ENCODE results near the gene ZCWPW2.

The ZCWPW2 gene

DNA sequence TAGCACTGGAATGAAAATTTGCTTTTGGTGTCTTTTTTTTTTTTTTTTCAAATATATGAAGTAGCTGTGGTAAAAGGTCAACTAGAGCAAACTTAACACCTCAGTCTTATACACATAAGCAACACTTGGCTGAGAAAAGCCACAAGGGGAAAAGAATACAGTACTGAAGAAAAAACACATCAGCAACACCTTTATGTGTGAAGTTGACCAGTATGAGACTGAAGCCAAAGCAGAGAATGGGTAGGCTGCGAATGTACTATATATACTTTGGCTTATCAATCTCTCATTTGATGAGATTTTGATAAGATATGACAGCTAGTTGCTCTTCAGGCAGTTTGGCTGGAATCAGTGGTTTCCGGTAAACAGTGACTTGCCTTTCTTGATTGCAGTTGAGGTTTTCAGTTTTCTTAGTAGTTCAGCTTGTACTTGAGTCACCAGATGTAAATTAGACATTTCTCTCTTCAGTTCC is 22.0 kb upstream of the ZCWPW2 start:
- Histone ChIP-seq H3K36me3 (ENCODE audit: control insufficient read depth in 2 of 2, insufficient read depth in 2 of 2, low read length in 2 of 2) (peaks cover 6 to 12% of the 10 kb centered on the region in 2 donors), H3K4me1 (ENCODE audit: control insufficient read depth, insufficient read depth, low read length) (no peaks in the 10 kb centered on the region), H3K4me3 (ENCODE audit: low read length in 2 of 2) (no peak overlapping the region), H3K27me3 (ENCODE audit: control insufficient read depth in 1 of 2, insufficient read depth in 2 of 2, low read length in 2 of 2) (no peaks in the 10 kb centered on the region), H3K27ac (ENCODE audit: low read length) (no peak overlapping the region), H3K9me3 (ENCODE audit: control insufficient read depth in 2 of 2, low read length in 2 of 2) (no peaks in the 10 kb centered on the region), H3K9ac (ENCODE audit: low read length in 2 of 2) (no peak overlapping the region)

DNA sequence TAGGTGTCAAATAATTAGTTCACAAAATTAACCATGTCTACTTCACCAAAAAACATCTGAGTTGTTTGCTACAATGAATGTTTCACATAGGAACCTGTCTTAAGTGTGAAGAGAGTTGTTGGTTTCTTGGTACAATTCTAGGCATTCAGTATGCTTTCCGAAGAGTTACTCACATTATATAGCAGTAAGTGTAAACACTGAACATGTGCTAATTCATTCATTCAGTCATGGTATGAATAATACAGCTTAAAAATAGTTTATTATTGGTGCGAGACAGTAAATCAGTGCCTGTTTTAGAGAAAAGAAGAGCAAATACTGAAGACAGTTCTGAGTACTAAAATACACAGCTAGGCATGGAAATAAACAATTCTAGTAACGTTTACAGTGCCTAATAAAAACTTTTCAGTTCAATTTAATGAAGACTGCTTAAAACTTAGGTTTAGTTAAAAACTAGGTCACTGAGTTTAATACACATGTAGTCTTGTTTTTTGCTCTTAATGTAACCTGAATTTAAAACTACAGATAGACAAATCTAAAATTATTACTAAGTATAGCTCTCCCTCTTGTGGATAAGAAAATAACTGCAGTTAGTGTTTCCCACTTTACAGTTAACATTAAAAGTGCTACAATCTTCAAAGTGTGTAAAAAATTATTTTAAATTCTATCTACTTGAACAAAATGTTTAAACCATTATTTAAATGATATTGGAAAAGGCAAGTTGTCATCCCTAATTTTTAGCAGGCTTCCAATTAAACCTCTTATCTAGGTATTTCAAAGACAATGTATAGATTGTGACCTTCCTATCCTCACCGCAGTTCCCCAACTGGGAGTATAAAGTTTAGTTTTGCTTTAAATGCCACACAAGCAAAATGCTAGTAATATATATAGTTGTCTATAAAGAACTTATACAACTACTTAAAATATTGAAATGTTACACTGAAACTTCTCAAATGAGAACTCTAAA is 20.1 kb upstream of the ZCWPW2 start:
- Histone ChIP-seq H3K27ac (ENCODE audit: low read length) (no peak overlapping the region), H3K36me3 (ENCODE audit: control insufficient read depth in 2 of 2, insufficient read depth in 2 of 2, low read length in 2 of 2) (peaks cover 6 to 12% of the 10 kb centered on the region in 2 donors), H3K4me1 (ENCODE audit: control insufficient read depth, insufficient read depth, low read length) (no peaks in the 10 kb centered on the region), H3K27me3 (ENCODE audit: control insufficient read depth in 1 of 2, insufficient read depth in 2 of 2, low read length in 2 of 2) (no peaks in the 10 kb centered on the region), H3K4me3 (ENCODE audit: low read length in 2 of 2) (no peak overlapping the region), H3K9ac (ENCODE audit: low read length in 2 of 2) (no peak overlapping the region), H3K9me3 (ENCODE audit: control insufficient read depth in 2 of 2, low read length in 2 of 2) (no peaks in the 10 kb centered on the region)

DNA sequence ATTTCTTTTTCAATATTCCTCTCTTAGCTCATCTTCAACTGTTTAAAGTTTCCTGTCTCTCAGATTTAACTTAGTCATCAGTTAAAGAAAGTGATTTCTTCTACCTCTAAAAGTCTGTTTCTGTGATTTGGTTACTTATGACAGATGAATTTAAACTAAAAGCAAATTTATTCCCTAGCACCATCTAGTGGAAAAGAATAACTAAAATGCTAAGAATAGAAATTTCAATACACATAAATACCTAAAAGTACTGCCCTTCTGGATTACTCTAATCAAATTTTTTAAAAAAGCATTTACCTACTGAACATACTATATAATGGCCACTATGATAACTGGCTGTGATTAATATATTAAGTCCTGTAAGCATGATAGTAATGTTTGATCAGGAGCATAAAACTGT is 14.0 kb upstream of the ZCWPW2 start:
- H3K4me1 ChIP-seq (ENCODE audit: control insufficient read depth, insufficient read depth, low read length) = no peaks in the 10 kb centered on the region
- no peak overlapping the region for H3K27ac ChIP-seq (ENCODE audit: low read length)
- peaks cover 0 to 17% of the 10 kb centered on the region in 2 donors for H3K36me3 ChIP-seq (ENCODE audit: control insufficient read depth in 2 of 2, insufficient read depth in 2 of 2, low read length in 2 of 2)
- H3K9ac ChIP-seq (ENCODE audit: low read length in 2 of 2) = no peak overlapping the region
- H3K9me3 ChIP-seq (ENCODE audit: control insufficient read depth in 2 of 2, low read length in 2 of 2) = no peaks in the 10 kb centered on the region
- H3K27me3 ChIP-seq (ENCODE audit: control insufficient read depth in 1 of 2, insufficient read depth in 2 of 2, low read length in 2 of 2) = no peaks in the 10 kb centered on the region
- no peak overlapping the region for H3K4me3 ChIP-seq (ENCODE audit: low read length in 2 of 2)

DNA sequence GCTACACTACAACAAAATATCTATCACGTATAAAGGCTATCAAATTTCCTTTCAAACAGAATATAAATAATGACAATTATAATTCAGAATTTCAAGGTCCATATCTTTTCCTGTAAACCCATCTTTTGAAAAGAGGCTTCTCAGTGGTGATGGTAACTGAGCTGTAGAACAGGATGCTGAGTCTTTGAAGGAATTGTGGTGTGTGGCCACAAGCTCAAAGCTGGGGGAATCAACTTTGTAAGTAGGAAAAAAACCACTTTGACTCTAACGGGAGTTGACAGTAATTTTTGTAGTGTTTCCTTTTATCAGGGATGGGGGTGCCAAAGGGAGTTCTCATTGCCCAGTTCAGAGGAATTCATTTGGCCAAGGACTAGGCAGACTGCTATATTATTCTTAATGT is 13.3 kb upstream of the ZCWPW2 start:
- H3K4me3 ChIP-seq (ENCODE audit: low read length in 2 of 2) = no peak overlapping the region
- no peaks in the 10 kb centered on the region for H3K9me3 ChIP-seq (ENCODE audit: control insufficient read depth in 2 of 2, low read length in 2 of 2)
- H3K27me3 ChIP-seq (ENCODE audit: control insufficient read depth in 1 of 2, insufficient read depth in 2 of 2, low read length in 2 of 2) = no peaks in the 10 kb centered on the region
- peaks cover 0 to 21% of the 10 kb centered on the region in 2 donors for H3K36me3 ChIP-seq (ENCODE audit: control insufficient read depth in 2 of 2, insufficient read depth in 2 of 2, low read length in 2 of 2)
- no peaks in the 10 kb centered on the region for H3K4me1 ChIP-seq (ENCODE audit: control insufficient read depth, insufficient read depth, low read length)
- no peak overlapping the region for H3K27ac ChIP-seq (ENCODE audit: low read length)
- H3K9ac ChIP-seq (ENCODE audit: low read length in 2 of 2) = no peak overlapping the region

DNA sequence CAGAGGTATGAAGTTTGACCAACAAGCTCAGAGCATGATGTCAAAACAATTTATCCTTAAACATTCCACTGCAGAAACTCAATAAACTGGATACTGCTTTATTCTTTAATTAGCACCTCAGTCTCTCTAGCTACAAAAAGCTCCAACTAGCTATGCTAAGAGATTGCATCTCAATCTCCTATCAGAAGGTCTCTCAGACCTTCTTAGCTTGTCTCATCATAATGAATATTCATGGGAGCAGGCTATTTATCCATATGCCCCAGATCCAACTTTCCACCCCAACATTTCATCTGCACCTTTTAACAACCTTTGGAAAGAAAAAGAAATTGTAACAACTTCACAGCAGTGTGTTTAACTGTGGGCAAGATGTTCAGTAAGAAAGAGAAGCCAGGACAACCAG is 11.3 kb upstream of the ZCWPW2 start:
- no peak overlapping the region for H3K4me3 ChIP-seq (ENCODE audit: low read length in 2 of 2)
- no peaks in the 10 kb centered on the region for H3K9me3 ChIP-seq (ENCODE audit: control insufficient read depth in 2 of 2, low read length in 2 of 2)
- no peaks in the 10 kb centered on the region for H3K27me3 ChIP-seq (ENCODE audit: control insufficient read depth in 1 of 2, insufficient read depth in 2 of 2, low read length in 2 of 2)
- H3K36me3 ChIP-seq (ENCODE audit: control insufficient read depth in 2 of 2, insufficient read depth in 2 of 2, low read length in 2 of 2) = peaks cover 0 to 21% of the 10 kb centered on the region in 2 donors
- H3K9ac ChIP-seq (ENCODE audit: low read length in 2 of 2) = no peak overlapping the region
- H3K27ac ChIP-seq (ENCODE audit: low read length) = no peak overlapping the region
- H3K4me1 ChIP-seq (ENCODE audit: control insufficient read depth, insufficient read depth, low read length) = no peaks in the 10 kb centered on the region

DNA sequence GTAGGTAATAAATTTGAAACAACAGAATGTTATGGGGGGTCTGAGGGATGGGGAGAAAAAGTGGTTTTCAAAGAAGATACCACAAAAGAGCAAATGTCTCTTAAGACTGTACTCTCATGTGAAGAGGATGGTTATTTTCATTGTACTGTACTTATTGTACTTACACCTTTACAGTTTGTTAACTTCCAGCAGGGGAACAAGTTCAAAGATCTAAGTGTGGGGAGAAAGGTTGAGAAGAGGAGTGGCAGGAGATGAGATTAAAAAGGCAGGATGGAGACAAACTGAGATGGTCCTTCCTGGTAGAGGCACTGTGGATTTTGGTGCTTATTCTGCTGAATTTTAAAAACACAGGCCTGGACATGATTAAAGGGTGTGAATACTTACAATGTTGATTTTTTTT is 5.4 kb upstream of the ZCWPW2 start:
- Histone ChIP-seq H3K9ac (ENCODE audit: low read length in 2 of 2) (no peak overlapping the region), H3K27ac (ENCODE audit: low read length) (no peak overlapping the region), H3K4me3 (ENCODE audit: low read length in 2 of 2) (no peak overlapping the region), H3K4me1 (ENCODE audit: control insufficient read depth, insufficient read depth, low read length) (peaks cover 3% of the 10 kb centered on the region), H3K36me3 (ENCODE audit: control insufficient read depth in 2 of 2, insufficient read depth in 2 of 2, low read length in 2 of 2) (peaks cover 0 to 6% of the 10 kb centered on the region in 2 donors), H3K27me3 (ENCODE audit: control insufficient read depth in 1 of 2, insufficient read depth in 2 of 2, low read length in 2 of 2) (no peaks in the 10 kb centered on the region), H3K9me3 (ENCODE audit: control insufficient read depth in 2 of 2, low read length in 2 of 2) (no peaks in the 10 kb centered on the region)

DNA sequence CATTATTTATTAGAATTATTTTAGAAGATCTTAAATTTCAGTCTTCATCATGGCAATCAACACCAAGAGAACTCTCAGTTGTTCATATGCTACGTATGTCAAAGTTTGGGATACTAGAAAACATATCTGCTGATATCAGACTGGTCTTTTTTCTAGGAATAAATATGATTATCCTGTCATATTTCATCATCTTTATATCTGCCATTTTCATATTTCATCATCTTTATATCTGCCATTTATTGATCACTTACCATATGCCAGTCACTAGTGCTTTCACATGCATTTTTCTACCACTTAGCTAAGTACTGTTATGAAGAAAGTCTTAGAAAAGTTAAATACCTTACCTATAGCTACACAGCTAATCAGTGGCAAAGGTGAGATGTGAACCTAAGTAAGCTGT is 2.8 kb upstream of the ZCWPW2 start:
- Histone ChIP-seq H3K4me3 (ENCODE audit: low read length in 2 of 2) (peak overlapping the region in 1 of 2 donors; percentile 10), H3K27me3 (ENCODE audit: control insufficient read depth in 1 of 2, insufficient read depth in 2 of 2, low read length in 2 of 2) (no peaks in the 10 kb centered on the region), H3K27ac (ENCODE audit: low read length) (no peak overlapping the region), H3K9me3 (ENCODE audit: control insufficient read depth in 2 of 2, low read length in 2 of 2) (no peaks in the 10 kb centered on the region), H3K4me1 (ENCODE audit: control insufficient read depth, insufficient read depth, low read length) (peaks cover 3% of the 10 kb centered on the region), H3K9ac (ENCODE audit: low read length in 2 of 2) (no peak overlapping the region), H3K36me3 (ENCODE audit: control insufficient read depth in 2 of 2, insufficient read depth in 2 of 2, low read length in 2 of 2) (no peaks in the 10 kb centered on the region)

DNA sequence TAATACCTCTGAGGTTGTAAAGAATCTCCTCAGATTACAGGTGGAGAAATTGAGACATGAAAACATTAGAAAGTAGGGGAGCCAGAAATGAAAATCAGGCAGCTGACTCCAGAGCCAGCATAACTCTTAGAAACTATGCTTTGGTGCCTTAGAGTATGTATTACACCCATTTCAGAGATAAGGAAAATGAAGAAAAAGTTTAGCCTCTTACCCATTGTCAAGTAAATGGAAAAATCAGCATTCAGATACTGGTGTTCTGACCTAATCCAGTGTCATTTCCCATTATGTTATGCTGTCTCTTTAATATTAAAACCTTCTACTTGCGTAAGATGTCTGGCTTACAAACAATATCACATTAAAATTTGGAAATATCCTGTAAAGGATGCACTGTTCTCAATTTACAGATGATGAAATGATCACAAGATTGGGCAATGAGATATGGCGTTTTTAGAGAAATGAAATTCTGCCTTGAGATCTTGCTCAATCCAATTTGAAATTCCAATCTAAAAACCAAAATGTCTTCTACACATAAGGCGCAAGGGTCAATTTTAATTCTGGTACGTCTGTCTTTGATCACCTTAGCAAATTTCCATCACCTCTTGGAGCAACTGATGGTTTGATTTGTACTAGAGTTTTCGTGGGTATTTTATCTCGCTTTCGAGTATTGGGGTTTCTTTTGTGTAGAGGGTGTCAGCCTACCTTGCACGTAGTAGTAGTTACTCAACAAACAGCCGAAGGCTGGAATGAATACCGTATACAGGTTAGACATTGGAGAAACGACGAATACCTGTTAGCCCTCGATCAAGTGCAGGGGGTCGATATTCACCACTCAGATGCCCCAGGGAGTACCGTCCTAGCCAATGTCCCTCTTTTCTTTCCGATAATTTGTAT is 902 bp upstream of the ZCWPW2 start:
- Histone ChIP-seq H3K4me1 (ENCODE audit: control insufficient read depth, insufficient read depth, low read length) (peaks cover 3% of the 10 kb centered on the region), H3K27me3 (ENCODE audit: control insufficient read depth in 1 of 2, insufficient read depth in 2 of 2, low read length in 2 of 2) (no peaks in the 10 kb centered on the region), H3K4me3 (ENCODE audit: low read length in 2 of 2) (peak overlapping the region; percentile 86 to 94), H3K9me3 (ENCODE audit: control insufficient read depth in 2 of 2, low read length in 2 of 2) (no peaks in the 10 kb centered on the region), H3K27ac (ENCODE audit: low read length) (peak overlapping the region; percentile 95), H3K9ac (ENCODE audit: low read length in 2 of 2) (peak overlapping the region; percentile 91 to 97), H3K36me3 (ENCODE audit: control insufficient read depth in 2 of 2, insufficient read depth in 2 of 2, low read length in 2 of 2) (no peaks in the 10 kb centered on the region)

DNA sequence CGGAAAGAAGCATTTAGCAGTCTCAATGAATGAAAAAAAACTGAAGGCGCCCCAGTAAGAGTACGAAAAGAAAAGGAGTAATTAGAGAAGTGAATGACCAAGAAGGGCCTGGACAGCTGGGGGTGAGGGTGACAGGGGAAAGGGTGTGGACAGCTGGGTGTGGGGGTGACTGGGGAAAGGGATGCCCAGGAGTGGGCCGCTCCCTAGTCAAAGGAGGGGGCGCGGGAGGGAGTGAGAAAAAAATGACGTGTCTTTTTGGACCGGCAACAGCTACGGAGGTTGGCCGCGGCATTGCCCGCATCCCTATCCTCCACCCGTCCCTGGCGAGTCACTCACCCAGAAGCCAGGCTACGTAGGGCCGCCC is 274 bp upstream of the ZCWPW2 start:
- peaks cover 3% of the 10 kb centered on the region for H3K4me1 ChIP-seq (ENCODE audit: control insufficient read depth, insufficient read depth, low read length)

DNA sequence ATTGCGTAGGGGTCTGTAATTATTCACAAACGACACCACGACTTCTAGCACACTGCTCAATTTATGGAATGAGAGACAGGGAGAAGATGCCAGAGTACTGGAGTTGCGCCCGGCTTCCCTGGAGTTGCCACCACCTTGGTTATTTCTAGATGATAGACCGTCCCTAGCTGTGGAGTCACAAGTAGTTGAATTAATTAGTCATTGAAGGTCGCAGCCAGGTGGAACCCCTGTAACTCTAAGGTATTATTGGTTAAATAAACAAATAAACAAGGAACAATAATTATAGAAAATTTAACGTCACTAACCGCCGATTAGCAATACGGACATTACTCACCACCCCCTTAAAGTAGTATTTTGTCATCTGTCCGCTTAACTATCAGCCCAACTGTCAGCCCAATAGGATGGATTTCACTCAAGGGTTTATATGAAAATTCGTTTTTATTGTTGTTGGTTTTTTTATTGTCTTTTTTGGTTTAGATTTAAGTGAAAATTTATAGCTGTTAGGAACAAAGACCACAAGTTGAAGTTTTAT is 1.0 kb downstream of the ZCWPW2 start:
- Histone ChIP-seq H3K9ac (ENCODE audit: low read length in 2 of 2) (peak overlapping the region; percentile 91 to 97), H3K36me3 (ENCODE audit: control insufficient read depth in 2 of 2, insufficient read depth in 2 of 2, low read length in 2 of 2) (no peaks in the 10 kb centered on the region), H3K4me1 (ENCODE audit: control insufficient read depth, insufficient read depth, low read length) (peaks cover 3% of the 10 kb centered on the region)

More for the DNA sequence above, 274 bp upstream of the ZCWPW2 start:
- peak overlapping the region; percentile 95 for H3K27ac ChIP-seq (ENCODE audit: low read length)
- H3K9me3 ChIP-seq (ENCODE audit: control insufficient read depth in 2 of 2, low read length in 2 of 2) = no peaks in the 10 kb centered on the region
- H3K9ac ChIP-seq (ENCODE audit: low read length in 2 of 2) = peak overlapping the region; percentile 91 to 97
- H3K36me3 ChIP-seq (ENCODE audit: control insufficient read depth in 2 of 2, insufficient read depth in 2 of 2, low read length in 2 of 2) = no peaks in the 10 kb centered on the region
- H3K4me3 ChIP-seq (ENCODE audit: low read length in 2 of 2) = peak overlapping the region; percentile 86 to 94
- no peaks in the 10 kb centered on the region for H3K27me3 ChIP-seq (ENCODE audit: control insufficient read depth in 1 of 2, insufficient read depth in 2 of 2, low read length in 2 of 2)

More for the DNA sequence above, 1.0 kb downstream of the ZCWPW2 start:
- Histone ChIP-seq H3K4me3 (ENCODE audit: low read length in 2 of 2) (peak overlapping the region; percentile 86 to 94), H3K9me3 (ENCODE audit: control insufficient read depth in 2 of 2, low read length in 2 of 2) (no peaks in the 10 kb centered on the region), H3K27me3 (ENCODE audit: control insufficient read depth in 1 of 2, insufficient read depth in 2 of 2, low read length in 2 of 2) (no peaks in the 10 kb centered on the region), H3K27ac (ENCODE audit: low read length) (peak overlapping the region; percentile 95)

All from stomach smooth muscle (tissue), 2 donors.